Measurements from ENCODE around the gene INAFM1. TPM values are rescaled to one million over a fixed set of nuclear protein-coding genes. Genes with fewer than 3 reads are reported as not detected.

Gene INAFM1
- total and polyA plus RNA-seq, 2 donors (not counting 3 experiments of a cell fraction or from before 2014, with no cell fraction given), result 2.8 to 8.3 TPM

DNA sequence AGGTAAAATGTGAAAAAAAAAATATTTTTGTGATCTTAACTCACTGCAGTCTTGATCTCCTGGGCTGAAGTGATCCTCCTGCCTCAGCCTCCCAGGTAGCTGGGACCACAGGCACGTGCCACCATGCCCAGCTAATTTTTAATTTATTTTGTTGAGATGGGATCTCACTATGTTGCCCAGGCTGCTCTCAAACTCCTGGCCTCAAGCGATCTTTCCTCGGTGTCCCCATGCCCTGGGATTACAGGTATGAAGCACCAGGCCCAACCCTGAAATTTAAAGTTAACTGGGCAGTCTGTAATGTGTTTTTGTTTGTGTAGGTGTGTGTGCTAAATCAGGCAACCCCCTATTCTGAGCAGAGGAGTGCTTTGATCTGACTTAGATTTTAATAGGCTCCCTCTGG lies 31.6 kb downstream of the INAFM1 start:
- dilution Hi-C loops (cut with MboI; ENCODE audit: extremely low pct_ligation_motif_present, low sequenced_read_pairs) (no loop called here), intact Hi-C loops (cut with micrococcal nuclease) (no loop called here)
- H3K79me2 ChIP-seq (ENCODE audit: control insufficient read depth, insufficient read depth, low read length), result no peaks in the 10 kb centered on the region
- CTCF ChIA-PET, result interaction anchor here (0.8 to 2.5 kb wide), 6 partner anchors 7 to 43 kb away, joined by 3 to 17 read pairs (median 4); partner anchors contain the start of gene DHX34
- H3K4me1 ChIP-seq (ENCODE audit: control insufficient read depth, extremely low read depth, insufficient read depth, low read length), result no peaks in the 10 kb centered on the region
- H3K9me3 ChIP-seq (replicated peaks; ENCODE audit: control insufficient read depth, insufficient read depth, low read length), result no peaks in the 10 kb centered on the region
- no peaks in the 10 kb centered on the region for H3K36me3 ChIP-seq (ENCODE audit: control insufficient read depth in 2 of 2, extremely low read depth in 1 of 2, insufficient read depth in 2 of 2, low read length in 2 of 2)
- DNase-seq (ENCODE audit: low read depth, low spot score) (no peak), FAIRE-seq (no peak)
- no peak overlapping the region for H3K27ac ChIP-seq (ENCODE audit: insufficient read depth, low read depth, low read length)
- no peaks in the 10 kb centered on the region for H4K20me1 ChIP-seq (replicated peaks; ENCODE audit: control insufficient read depth, extremely low read depth, insufficient read depth, low read length)
- POLR2A ChIA-PET, result no interaction called here
- H3K4me2 ChIP-seq (ENCODE audit: insufficient read depth, low read length), result no peak overlapping the region
- no peak for TF ChIP-seq GATA2 (IDR thresholded peaks at IDR 0.05; ENCODE audit: insufficient read depth, insufficient read length, low read depth, low read length)
- no peak for TF ChIP-seq POLR2A (IDR thresholded peaks at IDR 0.05; ENCODE audit: low read depth, low read length)
- no peak for TF ChIP-seq JUN (IDR thresholded peaks at IDR 0.05; ENCODE audit: borderline replicate concordance, insufficient read depth, insufficient read length, low read depth)
- TF ChIP-seq MYC (IDR thresholded peaks at IDR 0.05; ENCODE audit: low read depth, low read length), result no peak
- TF ChIP-seq, protein P1, sequence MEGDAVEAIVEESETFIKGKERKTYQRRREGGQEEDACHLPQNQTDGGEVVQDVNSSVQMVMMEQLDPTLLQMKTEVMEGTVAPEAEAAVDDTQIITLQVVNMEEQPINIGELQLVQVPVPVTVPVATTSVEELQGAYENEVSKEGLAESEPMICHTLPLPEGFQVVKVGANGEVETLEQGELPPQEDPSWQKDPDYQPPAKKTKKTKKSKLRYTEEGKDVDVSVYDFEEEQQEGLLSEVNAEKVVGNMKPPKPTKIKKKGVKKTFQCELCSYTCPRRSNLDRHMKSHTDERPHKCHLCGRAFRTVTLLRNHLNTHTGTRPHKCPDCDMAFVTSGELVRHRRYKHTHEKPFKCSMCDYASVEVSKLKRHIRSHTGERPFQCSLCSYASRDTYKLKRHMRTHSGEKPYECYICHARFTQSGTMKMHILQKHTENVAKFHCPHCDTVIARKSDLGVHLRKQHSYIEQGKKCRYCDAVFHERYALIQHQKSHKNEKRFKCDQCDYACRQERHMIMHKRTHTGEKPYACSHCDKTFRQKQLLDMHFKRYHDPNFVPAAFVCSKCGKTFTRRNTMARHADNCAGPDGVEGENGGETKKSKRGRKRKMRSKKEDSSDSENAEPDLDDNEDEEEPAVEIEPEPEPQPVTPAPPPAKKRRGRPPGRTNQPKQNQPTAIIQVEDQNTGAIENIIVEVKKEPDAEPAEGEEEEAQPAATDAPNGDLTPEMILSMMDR (IDR thresholded peaks at IDR 0.05; ENCODE audit: extremely low read depth in 1 of 2, insufficient read depth in 1 of 2, low read depth in 1 of 2, low read length in 2 of 2), result no peak
- TF ChIP-seq, protein P2, sequence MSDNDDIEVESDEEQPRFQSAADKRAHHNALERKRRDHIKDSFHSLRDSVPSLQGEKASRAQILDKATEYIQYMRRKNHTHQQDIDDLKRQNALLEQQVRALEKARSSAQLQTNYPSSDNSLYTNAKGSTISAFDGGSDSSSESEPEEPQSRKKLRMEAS (IDR thresholded peaks at IDR 0.05; ENCODE audit: insufficient read depth, insufficient read length), result no peak
- no peak for TF ChIP-seq FOS (IDR thresholded peaks at IDR 0.05; ENCODE audit: borderline replicate concordance, insufficient read depth, low read length)
- no peak for TF ChIP-seq EZH2 (IDR thresholded peaks at IDR 0.05; ENCODE audit: borderline replicate concordance, low read depth, low read length, severe bottlenecking)
- no peak for TF ChIP-seq POLR2AphosphoS5 (IDR thresholded peaks at IDR 0.05; ENCODE audit: insufficient read depth, low read depth, low read length)
- H3K9ac ChIP-seq (replicated peaks; ENCODE audit: extremely low read depth, insufficient read depth, low read length), result no peak overlapping the region
- peaks cover 0 to 2% of the 10 kb centered on the region in 2 experiments for H3K27me3 ChIP-seq (ENCODE audit: control insufficient read depth in 2 of 2, insufficient read depth in 2 of 2, low read length in 2 of 2)
- no peak overlapping the region for H2AFZ ChIP-seq (ENCODE audit: low read depth, low read length)
- H3K9me1 ChIP-seq (replicated peaks; ENCODE audit: control insufficient read depth, extremely low read depth, insufficient read depth, low read length), result no peaks in the 10 kb centered on the region
- BruUV-seq (replicated peaks), result no TSS peak
- no peak overlapping the region for H3K4me3 ChIP-seq (replicated peaks in 1 of 3; ENCODE audit: insufficient read depth in 1 of 3, low read depth in 1 of 3, low read length in 3 of 3)

Measured in endothelial cell of umbilical vein (primary cell).